ENCODE measurements around the gene DNAL4. TPM values are rescaled to one million over a fixed set of nuclear protein-coding genes. Genes with fewer than 3 reads are reported as not detected.

The DNAL4 gene
- total and polyA plus RNA-seq, 2 of the 4 experiments (the other 2 are of a cell fraction) = 6.1 to 12.1 TPM

DNA sequence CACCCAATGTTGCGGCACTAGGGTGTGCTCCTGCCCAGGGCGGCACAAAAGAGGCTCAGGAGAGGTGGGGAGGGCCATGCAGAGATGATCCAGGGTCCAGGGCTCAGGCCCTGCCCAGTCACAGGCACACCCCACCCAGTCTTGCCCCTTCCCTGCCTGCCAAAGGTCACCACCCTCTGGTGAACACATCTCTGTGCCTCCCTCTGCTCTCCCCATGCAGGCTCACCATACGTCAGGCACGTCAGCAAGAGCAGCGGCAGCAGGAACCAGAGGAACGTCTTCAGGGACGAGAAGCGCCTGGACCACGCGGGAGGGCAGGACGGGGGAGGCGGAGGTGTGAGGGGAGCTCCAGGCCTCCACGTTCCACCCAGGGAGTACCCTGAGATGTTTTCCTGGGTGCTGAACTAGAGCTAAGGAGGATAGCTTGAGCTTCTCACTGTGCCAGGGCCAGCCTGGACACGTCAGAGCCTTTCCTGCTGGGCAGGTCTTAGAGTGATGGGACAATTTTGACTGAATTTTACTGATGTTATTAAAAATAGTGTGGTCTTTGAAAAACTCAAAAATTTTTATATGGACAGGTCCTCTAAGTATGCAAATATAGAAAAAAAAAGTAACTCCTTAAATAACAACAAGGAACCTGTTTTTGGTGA, 45.3 kb downstream of the DNAL4 start:
- Histone ChIP-seq H2BK20ac (ENCODE audit: low read depth, low read length) (no peak overlapping the region), H4K91ac (ENCODE audit: insufficient read depth, low read depth, low read length) (no peak overlapping the region), H3K9ac (ENCODE audit: low read depth, low read length) (no peak overlapping the region), H3K4me3 (ENCODE audit: insufficient read depth, low read depth, low read length) (no peak overlapping the region), H2AK5ac (ENCODE audit: low read depth, low read length) (no peak overlapping the region), H3K27ac (ENCODE audit: insufficient read depth, low read length) (no peak overlapping the region), H2AK9ac (replicated peaks; ENCODE audit: low read depth, low read length, poor library complexity) (no peak overlapping the region), H3K18ac (ENCODE audit: low read depth, low read length) (no peak overlapping the region), H3K23ac (ENCODE audit: low read depth, low read length) (no peak overlapping the region), H2BK120ac (ENCODE audit: low read depth, low read length) (no peak overlapping the region), H3K4me1 (ENCODE audit: control insufficient read depth, insufficient read depth, low read length) (peaks cover 1% of the 10 kb centered on the region; the same call in 1 of the 2 replicates), H3K4ac (ENCODE audit: low read depth, low read length) (no peak overlapping the region), H4K20me1 (ENCODE audit: insufficient read depth, low read length) (no peaks in the 10 kb centered on the region), H3K27me3 (ENCODE audit: control insufficient read depth, insufficient read depth, low read length) (no peaks in the 10 kb centered on the region), H3K36me3 (ENCODE audit: control insufficient read depth, insufficient read depth, low read length) (peaks cover 63% of the 10 kb centered on the region), H3K9me1 (ENCODE audit: insufficient read depth, low read length) (peaks cover 7% of the 10 kb centered on the region; the same call in 1 of the 2 replicates), H2BK15ac (ENCODE audit: low read depth, low read length) (no peak overlapping the region), H4K5ac (ENCODE audit: low read depth, low read length) (peak overlapping the region; percentile 8; the same call in 1 of the 2 replicates), H3K56ac (ENCODE audit: extremely low read depth, insufficient read depth, low read length) (no peak overlapping the region), H2AFZ (replicated peaks; ENCODE audit: low read length, poor library complexity) (peak overlapping the region; percentile 52), H3K9me3 (ENCODE audit: control insufficient read depth, insufficient read depth, low read length) (no peaks in the 10 kb centered on the region), H3K4me2 (ENCODE audit: low read depth, low read length) (no peak overlapping the region), H4K8ac (ENCODE audit: low read depth in 2 of 2, low read length in 2 of 2) (0 out of 4 replicates have a peak overlapping the region, but pooled peaks of 1 of the 2 experiments have one; percentile 37), H3K14ac (replicated peaks; ENCODE audit: low read depth, low read length) (no peak overlapping the region), H3K79me1 (ENCODE audit: low read depth in 1 of 2, low read length in 2 of 2) (peaks cover 18 to 61% of the 10 kb centered on the region in 2 experiments), H2BK5ac (ENCODE audit: low read depth, low read length, poor library complexity, severe bottlenecking) (no peak overlapping the region)
- ATAC-seq (ENCODE audit: low read depth) (no peak), DNase-seq (no peak)
- CTCF ChIA-PET = no interaction called here
- intact Hi-C loops (cut with micrococcal nuclease) (no loop called here), dilution Hi-C loops (cut with HindIII; ENCODE audit: low sequenced_read_pairs, unreplicated experiment) (no loop called here), in situ Hi-C loops (cut with MboI; ENCODE audit: low sequenced_read_pairs) (no loop called here)
- TF ChIP-seq, protein P1, sequence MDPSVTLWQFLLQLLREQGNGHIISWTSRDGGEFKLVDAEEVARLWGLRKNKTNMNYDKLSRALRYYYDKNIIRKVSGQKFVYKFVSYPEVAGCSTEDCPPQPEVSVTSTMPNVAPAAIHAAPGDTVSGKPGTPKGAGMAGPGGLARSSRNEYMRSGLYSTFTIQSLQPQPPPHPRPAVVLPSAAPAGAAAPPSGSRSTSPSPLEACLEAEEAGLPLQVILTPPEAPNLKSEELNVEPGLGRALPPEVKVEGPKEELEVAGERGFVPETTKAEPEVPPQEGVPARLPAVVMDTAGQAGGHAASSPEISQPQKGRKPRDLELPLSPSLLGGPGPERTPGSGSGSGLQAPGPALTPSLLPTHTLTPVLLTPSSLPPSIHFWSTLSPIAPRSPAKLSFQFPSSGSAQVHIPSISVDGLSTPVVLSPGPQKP (IDR thresholded peaks at IDR 0.05; ENCODE audit: borderline replicate concordance, low read depth, low read length) = no peak
- TF ChIP-seq FOS (IDR thresholded peaks at IDR 0.05; ENCODE audit: low read depth, low read length) = no peak
- TF ChIP-seq USF2 (IDR thresholded peaks at IDR 0.05; ENCODE audit: low read depth, low read length) = no peak
- no peak for TF ChIP-seq RFX5 (IDR thresholded peaks at IDR 0.05; ENCODE audit: low read depth, low read length)
- TF ChIP-seq RCOR1 (IDR thresholded peaks at IDR 0.05; ENCODE audit: insufficient replicate concordance, low read length) = no peak
- no peak for TF ChIP-seq RAD21 (IDR thresholded peaks at IDR 0.05; ENCODE audit: low read length)
- TF ChIP-seq CEBPB (IDR thresholded peaks at IDR 0.05; ENCODE audit: low read depth, low read length) = no peak
- TF ChIP-seq NFE2L2 (IDR thresholded peaks at IDR 0.05; ENCODE audit: low read depth, low read length) = no peak
- TF ChIP-seq BHLHE40 (IDR thresholded peaks at IDR 0.05; ENCODE audit: low read depth, low read length) = no peak
- no peak for TF ChIP-seq POLR2A (IDR thresholded peaks at IDR 0.05; ENCODE audit: low read depth, low read length)
- no peak for TF ChIP-seq CTCF (conservative IDR thresholded peaks at IDR 0.05; ENCODE audit: low read depth, low read length)
- TF ChIP-seq SMC3 (IDR thresholded peaks at IDR 0.05; ENCODE audit: low read depth, low read length) = no peak
- no peak for TF ChIP-seq MXI1 (IDR thresholded peaks at IDR 0.05; ENCODE audit: borderline replicate concordance, low read depth, low read length)
- no peak for TF ChIP-seq MAFK (IDR thresholded peaks at IDR 0.05; ENCODE audit: low read depth, low read length)
- no peak for TF ChIP-seq MAZ (IDR thresholded peaks at IDR 0.05; ENCODE audit: borderline replicate concordance, low read depth, low read length)
- TF ChIP-seq CHD1 (IDR thresholded peaks at IDR 0.05; ENCODE audit: low read depth, low read length) = no peak
- POLR2A ChIA-PET (ENCODE audit: unreplicated experiment) = no interaction called here
- 87% methylated on average over 7 of the region's 14 CpGs; no CpG with 5 or more reads in 1 of the 2 experiments for WGBS, 2 experiments (ENCODE audit: extremely low coverage in 2 of 2, insufficient read length in 1 of 2)
- BruUV-seq (replicated peaks) = no TSS peak
